B cell (primary cell): ENCODE results near the gene B4GALT3.

ENCODE experiments used
- EZH2 ChIP-seq: IDR thresholded peaks from 2 replicates; pipeline ENCODE4 v1.6.1; 2012; ENCODE audit warnings: borderline replicate concordance, low read depth, mild to moderate bottlenecking, moderate library complexity, low read length; ENCODE audit not compliant: insufficient read depth, poor library complexity, severe bottlenecking
- TF ChIP-seq, protein P1 (sequence below): fragments of 200-600 bp; IDR thresholded peaks from one replicate; pipeline ENCODE4 v1.8.0; 2022; ENCODE audit warnings: antibody characterized with exemption, mild to moderate bottlenecking

- TF ChIP-seq, protein P1, sequence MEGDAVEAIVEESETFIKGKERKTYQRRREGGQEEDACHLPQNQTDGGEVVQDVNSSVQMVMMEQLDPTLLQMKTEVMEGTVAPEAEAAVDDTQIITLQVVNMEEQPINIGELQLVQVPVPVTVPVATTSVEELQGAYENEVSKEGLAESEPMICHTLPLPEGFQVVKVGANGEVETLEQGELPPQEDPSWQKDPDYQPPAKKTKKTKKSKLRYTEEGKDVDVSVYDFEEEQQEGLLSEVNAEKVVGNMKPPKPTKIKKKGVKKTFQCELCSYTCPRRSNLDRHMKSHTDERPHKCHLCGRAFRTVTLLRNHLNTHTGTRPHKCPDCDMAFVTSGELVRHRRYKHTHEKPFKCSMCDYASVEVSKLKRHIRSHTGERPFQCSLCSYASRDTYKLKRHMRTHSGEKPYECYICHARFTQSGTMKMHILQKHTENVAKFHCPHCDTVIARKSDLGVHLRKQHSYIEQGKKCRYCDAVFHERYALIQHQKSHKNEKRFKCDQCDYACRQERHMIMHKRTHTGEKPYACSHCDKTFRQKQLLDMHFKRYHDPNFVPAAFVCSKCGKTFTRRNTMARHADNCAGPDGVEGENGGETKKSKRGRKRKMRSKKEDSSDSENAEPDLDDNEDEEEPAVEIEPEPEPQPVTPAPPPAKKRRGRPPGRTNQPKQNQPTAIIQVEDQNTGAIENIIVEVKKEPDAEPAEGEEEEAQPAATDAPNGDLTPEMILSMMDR, result no peak
- no peak for TF ChIP-seq EZH2
These were observed 49.7 kb downstream of the B4GALT3 start for GRCh38 chr1:161127649-161128048.
